ACHN (cell line): ENCODE measurements around the gene APOBEC3B.
"Not testable (repeated sequence)": the region's sequence is repeated elsewhere in the genome, so short reads cannot be mapped to it uniquely, and the experiment has no call there.

Source experiments
- DNase-seq: peaks from one replicate; pipeline ENCODE4 v3.0.0-alpha.2; 2015
- in situ Hi-C: cut with HindIII; loops from 2 replicates; pipeline ENCODE4 v1.10.0; 2017; ENCODE audit warnings: low sequenced_read_pairs, low pct_ligation_motif_present, low pct_unique_long_range_greater_than_20kb

APOBEC3B gene

GRCh38 chr22:38981992-38982927, at the start of gene APOBEC3B:
Gene APOBEC3B, plus strand, starts transcription at chr22:38982347. Its CDS starts 107 bp downstream, at chr22:38982454.
- in situ Hi-C loops = no loop called here
- peak; percentile 96 for DNase-seq

- DNase-seq = no peak
- in situ Hi-C loops = no loop called here
Observed at GRCh38 chr22:38935023-38935422, 47.1 kb upstream of the APOBEC3B start.

- in situ Hi-C loops = no loop called here
- DNase-seq = no peak
Observed at GRCh38 chr22:38935616-38936015, 46.5 kb upstream of the APOBEC3B start.

GRCh38 chr22:38936562-38936961, 45.6 kb upstream of the APOBEC3B start:
- no peak for DNase-seq
- in situ Hi-C loops = no loop called here

- no peak for DNase-seq
- in situ Hi-C loops = no loop called here
Observed at GRCh38 chr22:38937036-38937435, 45.1 kb upstream of the APOBEC3B start.

- no peak for DNase-seq
- in situ Hi-C loops = no loop called here
Observed at GRCh38 chr22:38937541-38937940, 44.6 kb upstream of the APOBEC3B start.

- DNase-seq = no peak
- in situ Hi-C loops = no loop called here
Observed at GRCh38 chr22:38938221-38938620, 43.9 kb upstream of the APOBEC3B start.

- in situ Hi-C loops = no loop called here
- no peak for DNase-seq
Observed at GRCh38 chr22:38938925-38939324, 43.2 kb upstream of the APOBEC3B start.

- DNase-seq = no peak
- in situ Hi-C loops = no loop called here
Observed at GRCh38 chr22:38940811-38941384, 41.2 kb upstream of the APOBEC3B start.

GRCh38 chr22:38941488-38941987, 40.6 kb upstream of the APOBEC3B start:
- DNase-seq = no peak
- in situ Hi-C loops = no loop called here

GRCh38 chr22:38942702-38943101, 39.4 kb upstream of the APOBEC3B start:
- in situ Hi-C loops = no loop called here

GRCh38 chr22:38943201-38943600, 38.9 kb upstream of the APOBEC3B start:
- in situ Hi-C loops = no loop called here
- DNase-seq = no peak

More at GRCh38 chr22:38942702-38943101, 39.4 kb upstream of the APOBEC3B start:
- no peak for DNase-seq

- in situ Hi-C loops = no loop called here
- DNase-seq = no peak
Observed at GRCh38 chr22:38943882-38944281, 38.3 kb upstream of the APOBEC3B start.

GRCh38 chr22:38944653-38945052, 37.5 kb upstream of the APOBEC3B start:
- in situ Hi-C loops = no loop called here
- no peak for DNase-seq

- DNase-seq, in situ Hi-C loops: not testable (repeated sequence)
Observed at GRCh38 chr22:38945706-38946338, 36.3 kb upstream of the APOBEC3B start.

GRCh38 chr22:38946771-38947170, 35.4 kb upstream of the APOBEC3B start:
- in situ Hi-C loops = no loop called here
- no peak for DNase-seq

GRCh38 chr22:38947321-38948140, 34.6 kb upstream of the APOBEC3B start:
- no peak for DNase-seq
- in situ Hi-C loops = no loop called here

GRCh38 chr22:38948181-38948940, 33.8 kb upstream of the APOBEC3B start:
- no peak for DNase-seq
- in situ Hi-C loops = no loop called here
